ENCODE results near the gene DDO. TPM values are rescaled to one million over a fixed set of nuclear protein-coding genes. Genes with fewer than 3 reads are reported as not detected.

Gene DDO
- total RNA-seq, 4 donors from 2014 or later = 0.88 to 3.3 (median 0.97) TPM; not detected in 1

DNA sequence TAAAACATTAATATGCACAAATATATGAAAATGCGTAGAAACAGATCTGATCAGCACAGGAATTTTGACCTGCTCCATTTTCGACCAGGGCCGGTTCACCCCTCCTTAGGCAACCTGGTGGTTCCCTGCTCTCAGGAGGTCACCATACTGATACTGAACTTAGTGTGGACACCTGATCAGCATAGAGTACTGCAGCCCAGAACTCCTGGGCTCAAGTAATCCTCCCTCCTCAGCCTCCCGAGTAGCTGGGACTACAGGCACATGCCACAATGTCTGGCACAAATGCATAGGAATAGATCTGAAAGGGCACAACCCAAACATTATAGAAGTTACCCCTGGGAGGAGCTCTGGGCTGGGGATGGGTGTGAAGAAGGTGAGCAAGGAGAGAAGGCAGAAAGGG, 24.7 kb upstream of the DDO start:
- no peak for TF ChIP-seq POLR2A (IDR thresholded peaks at IDR 0.05)
- TF ChIP-seq, protein P1, sequence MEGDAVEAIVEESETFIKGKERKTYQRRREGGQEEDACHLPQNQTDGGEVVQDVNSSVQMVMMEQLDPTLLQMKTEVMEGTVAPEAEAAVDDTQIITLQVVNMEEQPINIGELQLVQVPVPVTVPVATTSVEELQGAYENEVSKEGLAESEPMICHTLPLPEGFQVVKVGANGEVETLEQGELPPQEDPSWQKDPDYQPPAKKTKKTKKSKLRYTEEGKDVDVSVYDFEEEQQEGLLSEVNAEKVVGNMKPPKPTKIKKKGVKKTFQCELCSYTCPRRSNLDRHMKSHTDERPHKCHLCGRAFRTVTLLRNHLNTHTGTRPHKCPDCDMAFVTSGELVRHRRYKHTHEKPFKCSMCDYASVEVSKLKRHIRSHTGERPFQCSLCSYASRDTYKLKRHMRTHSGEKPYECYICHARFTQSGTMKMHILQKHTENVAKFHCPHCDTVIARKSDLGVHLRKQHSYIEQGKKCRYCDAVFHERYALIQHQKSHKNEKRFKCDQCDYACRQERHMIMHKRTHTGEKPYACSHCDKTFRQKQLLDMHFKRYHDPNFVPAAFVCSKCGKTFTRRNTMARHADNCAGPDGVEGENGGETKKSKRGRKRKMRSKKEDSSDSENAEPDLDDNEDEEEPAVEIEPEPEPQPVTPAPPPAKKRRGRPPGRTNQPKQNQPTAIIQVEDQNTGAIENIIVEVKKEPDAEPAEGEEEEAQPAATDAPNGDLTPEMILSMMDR (IDR thresholded peaks at IDR 0.05) = no peak
- no peak for DNase-seq
- intact Hi-C loops (cut with DNase I; ENCODE audit: low total_unique reads) = no loop called here
- no peak overlapping the region for H3K27ac ChIP-seq
- H3K27me3 ChIP-seq = no peaks in the 10 kb centered on the region
- no peaks in the 10 kb centered on the region for H3K36me3 ChIP-seq
- H3K9me3 ChIP-seq = no peaks in the 10 kb centered on the region
- H3K4me3 ChIP-seq = no peak overlapping the region
- no peaks in the 10 kb centered on the region for H3K4me1 ChIP-seq

DNA sequence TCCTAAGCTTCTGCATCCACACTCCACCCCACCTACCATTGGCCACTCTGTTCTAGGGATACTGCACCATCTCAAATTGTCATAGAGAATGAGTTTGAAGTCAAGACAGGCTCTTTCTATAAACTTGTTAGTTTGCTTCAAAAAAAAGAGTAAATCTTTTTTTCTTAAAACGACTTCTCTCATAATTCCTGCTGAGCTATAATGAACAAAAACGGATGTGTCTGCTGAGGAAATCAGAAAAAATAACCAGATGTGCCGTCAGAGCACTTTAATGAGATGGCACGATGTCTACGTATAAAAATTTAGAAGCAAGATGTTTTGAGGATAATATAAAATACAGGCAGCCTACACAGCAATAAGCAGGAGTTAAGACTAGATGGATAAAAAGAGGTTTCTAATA, 24.0 kb upstream of the DDO start:
- no peak for DNase-seq
- intact Hi-C loops (cut with DNase I; ENCODE audit: low total_unique reads) = no loop called here
- Histone ChIP-seq H3K27ac (no peak overlapping the region), H3K4me3 (no peak overlapping the region), H3K36me3 (no peaks in the 10 kb centered on the region), H3K4me1 (no peaks in the 10 kb centered on the region), H3K27me3 (no peaks in the 10 kb centered on the region), H3K9me3 (no peaks in the 10 kb centered on the region)
- TF ChIP-seq, protein P1 (IDR thresholded peaks at IDR 0.05) = no peak
- no peak for TF ChIP-seq POLR2A (IDR thresholded peaks at IDR 0.05)

DNA sequence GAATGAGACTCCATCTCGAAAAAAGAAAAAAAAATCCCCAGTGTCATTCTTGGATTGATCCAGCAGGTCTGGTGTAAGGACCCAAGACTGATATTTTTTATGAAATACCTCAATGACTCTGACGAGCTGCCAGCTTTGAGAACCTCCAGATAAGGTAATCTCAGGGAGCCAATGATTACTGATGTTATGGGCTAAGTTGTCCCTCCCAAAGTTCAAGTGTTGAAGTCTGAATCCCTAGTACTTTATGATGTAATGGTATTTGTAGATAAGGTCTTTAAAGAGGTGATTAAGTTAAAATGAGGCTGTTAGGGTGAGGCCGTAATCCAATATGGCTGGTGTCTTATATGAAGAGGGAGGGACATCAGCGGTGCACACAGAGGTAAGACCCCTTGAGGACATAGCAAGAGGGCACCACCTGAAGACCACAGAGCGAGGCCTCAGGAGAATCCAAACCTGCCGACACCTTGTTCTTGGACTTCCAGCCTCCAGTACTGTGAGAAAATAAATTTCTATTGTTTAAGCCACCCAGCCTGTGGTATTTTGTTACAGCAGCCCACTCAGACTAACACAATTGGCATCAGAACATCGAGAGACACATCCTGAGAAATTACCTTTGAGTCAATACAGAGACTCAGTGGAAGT, 19.7 kb upstream of the DDO start:
- Histone ChIP-seq H3K27ac (no peak overlapping the region), H3K27me3 (no peaks in the 10 kb centered on the region), H3K36me3 (no peaks in the 10 kb centered on the region), H3K4me1 (no peaks in the 10 kb centered on the region), H3K9me3 (no peaks in the 10 kb centered on the region), H3K4me3 (no peak overlapping the region)
- no peak for TF ChIP-seq POLR2A (IDR thresholded peaks at IDR 0.05)
- TF ChIP-seq, protein P1 (IDR thresholded peaks at IDR 0.05) = no peak
- intact Hi-C loops (cut with DNase I; ENCODE audit: low total_unique reads) = no loop called here
- DNase-seq = no peak

DNA sequence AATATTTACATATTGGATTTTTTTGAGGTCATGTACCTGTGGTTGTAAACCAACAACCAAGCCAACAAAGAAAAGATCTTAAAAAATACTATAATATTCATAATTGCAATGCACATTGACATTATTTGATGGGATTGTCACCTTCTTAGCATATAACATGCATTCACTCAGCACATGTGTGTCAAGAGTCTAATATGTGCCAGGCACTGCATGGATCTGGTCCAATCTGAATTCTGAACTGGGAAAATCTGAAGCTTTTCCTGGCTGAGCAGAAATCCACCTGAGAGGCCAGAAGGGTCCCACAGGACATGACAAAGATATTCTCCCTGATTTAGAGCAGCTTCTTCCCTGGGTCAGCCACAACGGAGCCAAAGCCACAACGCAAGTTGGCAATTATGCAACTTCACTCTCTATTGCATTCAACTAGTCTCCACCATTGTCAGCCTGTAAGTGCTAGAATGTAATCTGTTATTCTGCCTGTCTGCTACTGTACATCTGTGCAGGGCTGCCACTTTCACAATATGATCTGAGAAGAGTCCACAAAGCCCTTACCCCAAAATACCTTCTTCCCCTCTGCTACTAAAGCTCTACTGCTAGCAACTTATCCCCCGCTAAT, 17.0 kb upstream of the DDO start:
- Histone ChIP-seq H3K4me1 (no peaks in the 10 kb centered on the region), H3K36me3 (no peaks in the 10 kb centered on the region), H3K9me3 (no peaks in the 10 kb centered on the region), H3K27ac (no peak overlapping the region), H3K4me3 (no peak overlapping the region), H3K27me3 (no peaks in the 10 kb centered on the region)
- TF ChIP-seq, protein P1 (IDR thresholded peaks at IDR 0.05) = no peak
- TF ChIP-seq POLR2A (IDR thresholded peaks at IDR 0.05) = no peak
- intact Hi-C loops (cut with DNase I; ENCODE audit: low total_unique reads) = no loop called here
- no peak for DNase-seq

DNA sequence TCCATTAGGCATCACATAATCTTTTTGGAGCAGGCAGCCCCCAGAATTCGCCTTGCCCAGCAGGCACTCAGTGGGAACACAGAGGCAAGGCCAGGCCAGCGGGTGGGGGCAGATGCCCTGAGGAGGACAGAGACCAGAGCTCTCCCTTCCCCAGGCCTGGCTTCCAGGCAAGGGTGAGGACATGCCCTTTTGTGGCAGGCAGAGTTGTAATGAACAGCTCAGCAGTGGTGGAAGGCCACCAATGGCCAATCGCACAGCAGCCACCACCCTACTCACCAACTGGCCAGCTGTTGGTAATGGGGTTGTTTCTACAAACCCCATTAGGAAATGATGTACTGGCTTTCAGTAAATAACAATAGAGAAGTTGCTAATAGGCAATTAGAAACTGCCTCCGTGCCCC, 15.4 kb upstream of the DDO start:
- no peaks in the 10 kb centered on the region for H3K36me3 ChIP-seq
- no peak overlapping the region for H3K4me3 ChIP-seq
- intact Hi-C loops (cut with DNase I; ENCODE audit: low total_unique reads) = no loop called here
- no peaks in the 10 kb centered on the region for H3K27me3 ChIP-seq
- no peaks in the 10 kb centered on the region for H3K4me1 ChIP-seq
- DNase-seq = no peak
- TF ChIP-seq POLR2A (IDR thresholded peaks at IDR 0.05) = no peak
- no peak overlapping the region for H3K27ac ChIP-seq
- H3K9me3 ChIP-seq = no peaks in the 10 kb centered on the region
